Activated CD8-positive, alpha-beta memory T cell treated with anti-CD3 and anti-CD28 coated beads for 36 hours (primary cell): ENCODE results near the gene ADGRV1. TPM values are rescaled to one million over a fixed set of nuclear protein-coding genes. Genes with fewer than 3 reads are reported as not detected.
"Not testable (repeated sequence)": the region's sequence is repeated elsewhere in the genome, so short reads cannot be mapped to it uniquely, and the experiment has no call there.

Experiments
- CTCF ChIA-PET: fragments of 350-600 bp; sonication (Branson Sonifier 250); formaldehyde crosslinking; loops from one replicate; lab custom pipeline; 2021; ENCODE audit warnings: antibody characterized with exemption; lab: Charles Lee
- POLR2A ChIA-PET: fragments of 350-600 bp; sonication (Branson Sonifier 250); formaldehyde crosslinking; loops from one replicate; lab custom pipeline; 2021; ENCODE audit warnings: antibody characterized with exemption; lab: Charles Lee
- total RNA-seq, 2 experiments: library from RNA; stranded (reverse); gene quantifications; one replicate each; pipeline ENCODE4 v1.2.3, GENCODE V29; 2021

Gene ADGRV1
- total RNA-seq, 2 experiments from 2014 or later = 0.34 TPM; not detected in 1

- POLR2A ChIA-PET = no interaction called here
- CTCF ChIA-PET = no interaction called here
These were observed 9.4 kb upstream of the ADGRV1 start for GRCh38 chr5:90549223-90549622.

GRCh38 chr5:90549729-90550275, 8.8 kb upstream of the ADGRV1 start:
- ChIA-PET CTCF (no interaction called here), POLR2A (no interaction called here)

- ChIA-PET POLR2A (no interaction called here), CTCF (no interaction called here)
These were observed 7.6 kb upstream of the ADGRV1 start for GRCh38 chr5:90550963-90551362.

DNA sequence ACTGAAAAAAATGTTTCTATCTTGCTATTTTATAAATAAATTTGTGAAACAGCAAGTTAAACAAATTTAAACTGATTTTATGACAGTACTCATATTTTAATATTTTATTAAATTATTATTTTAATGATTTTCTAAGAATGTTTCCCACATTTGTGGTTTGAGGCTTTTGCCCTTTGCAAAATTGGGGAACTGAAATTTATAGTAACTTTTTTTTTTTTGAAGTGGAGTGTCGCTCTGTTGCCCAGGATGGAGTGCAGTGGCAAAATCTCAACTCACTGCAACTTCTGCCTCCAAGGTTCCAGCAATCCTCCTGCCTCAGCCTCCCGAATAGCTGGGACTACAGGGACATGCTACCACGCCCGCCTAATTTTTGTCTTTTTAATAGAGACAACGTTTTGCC, 7.2 kb upstream of the ADGRV1 start:
- POLR2A ChIA-PET = no interaction called here

DNA sequence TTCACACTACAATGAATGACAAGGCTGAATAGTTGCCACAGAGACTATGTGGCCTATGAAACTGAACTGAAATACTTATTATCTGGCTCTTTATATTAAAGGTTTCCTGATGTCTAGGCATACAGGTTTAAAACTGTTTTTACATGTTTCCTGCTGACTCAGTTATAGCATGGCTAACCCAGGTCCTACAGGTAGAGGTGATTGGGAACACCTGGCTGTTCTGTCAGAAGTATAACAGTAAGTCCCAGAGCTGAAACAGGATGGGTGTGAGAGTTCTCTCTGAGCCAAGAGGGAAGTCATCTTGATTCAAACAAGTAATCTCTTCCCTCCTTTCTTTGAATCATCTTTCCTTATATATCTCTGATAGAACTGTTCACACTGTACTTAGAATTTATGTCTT, 4.9 kb upstream of the ADGRV1 start:
- POLR2A ChIA-PET = no interaction called here

More for the DNA sequence above, 7.2 kb upstream of the ADGRV1 start:
- CTCF ChIA-PET = no interaction called here

DNA sequence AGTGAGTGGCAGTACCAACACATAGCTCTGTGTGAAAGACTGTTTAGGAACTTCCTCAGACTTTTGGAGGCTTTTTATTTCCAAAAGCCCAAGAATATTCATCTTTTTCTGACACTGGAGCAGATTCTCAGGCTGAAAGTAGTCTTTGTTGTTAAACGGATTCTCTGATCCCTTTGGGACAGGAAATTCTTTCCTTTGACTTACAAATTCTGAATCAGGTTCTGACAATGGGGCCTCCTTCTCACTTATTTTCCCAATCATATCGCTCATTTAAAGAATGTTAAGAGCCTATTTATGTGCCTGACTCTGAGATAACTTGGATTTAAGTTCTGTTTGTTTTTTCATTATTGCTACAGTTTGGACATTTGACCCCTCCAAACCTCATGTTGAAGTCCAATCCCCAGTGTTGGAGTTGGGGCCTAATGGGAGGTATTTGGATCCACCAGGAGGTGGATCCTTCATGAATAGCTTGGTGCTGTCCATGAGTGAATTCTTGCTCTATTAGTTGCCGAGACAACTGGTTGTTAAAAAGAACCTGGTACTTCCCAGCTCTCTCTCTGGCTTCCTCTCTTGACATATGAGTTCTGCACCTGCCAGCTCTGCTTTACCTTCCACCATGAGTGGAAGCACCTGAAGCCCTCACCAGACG, 4.1 kb upstream of the ADGRV1 start:
- CTCF ChIA-PET = no interaction called here
- POLR2A ChIA-PET = no interaction called here

More for the DNA sequence above, 4.9 kb upstream of the ADGRV1 start:
- CTCF ChIA-PET = no interaction called here

- CTCF ChIA-PET = no interaction called here
- POLR2A ChIA-PET = no interaction called here
These were observed 2.9 kb upstream of the ADGRV1 start for GRCh38 chr5:90555666-90556065.

- ChIA-PET CTCF (no interaction called here), POLR2A (no interaction called here)
These were observed 1.2 kb upstream of the ADGRV1 start for GRCh38 chr5:90557391-90557790.

DNA sequence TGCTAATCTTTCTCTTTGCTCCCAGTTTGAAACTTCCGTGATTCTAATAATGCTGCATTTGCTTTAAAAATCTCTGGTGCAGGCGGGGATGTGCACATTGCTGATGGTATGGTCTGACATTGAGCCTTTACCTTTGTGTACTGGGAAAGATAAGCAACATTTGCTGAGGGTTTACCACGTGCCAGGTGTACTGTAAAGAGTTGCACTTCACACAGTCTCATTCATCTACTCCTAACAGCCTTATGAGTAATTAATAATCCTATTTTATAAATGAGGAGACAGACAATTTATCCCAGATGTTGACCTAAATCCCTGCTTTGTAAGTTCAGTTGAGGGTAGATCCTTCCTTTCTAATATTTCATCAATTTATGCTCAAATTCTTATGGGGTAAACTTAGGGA, 726 bp upstream of the ADGRV1 start:
- ChIA-PET CTCF (no interaction called here), POLR2A (no interaction called here)

- POLR2A ChIA-PET = no interaction called here
- CTCF ChIA-PET = no interaction called here
These were observed 2.2 kb downstream of the ADGRV1 start for GRCh38 chr5:90560771-90561170.

GRCh38 chr5:90561766-90562165, 3.2 kb downstream of the ADGRV1 start:
- ChIA-PET CTCF (no interaction called here), POLR2A (no interaction called here)

DNA sequence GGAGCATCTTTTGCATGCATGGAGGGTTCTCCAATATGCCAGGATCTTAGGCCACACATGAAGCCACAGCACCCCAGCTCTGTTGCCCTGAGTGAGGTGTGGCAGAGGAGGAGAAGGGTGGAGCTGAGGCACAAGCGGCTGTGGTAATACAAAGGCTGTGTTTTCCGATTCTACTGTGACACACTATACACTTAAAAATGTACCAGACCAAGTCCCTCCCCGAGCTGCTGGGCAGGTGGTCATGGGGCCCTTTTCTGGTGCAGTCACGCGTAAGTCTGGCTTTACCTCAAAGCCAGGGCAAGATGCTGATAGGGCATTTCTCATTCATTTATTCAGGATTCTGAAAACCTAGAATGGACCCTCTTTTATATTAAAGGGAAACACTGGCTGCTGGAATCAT, 3.7 kb downstream of the ADGRV1 start:
- CTCF ChIA-PET = no interaction called here
- POLR2A ChIA-PET = no interaction called here

DNA sequence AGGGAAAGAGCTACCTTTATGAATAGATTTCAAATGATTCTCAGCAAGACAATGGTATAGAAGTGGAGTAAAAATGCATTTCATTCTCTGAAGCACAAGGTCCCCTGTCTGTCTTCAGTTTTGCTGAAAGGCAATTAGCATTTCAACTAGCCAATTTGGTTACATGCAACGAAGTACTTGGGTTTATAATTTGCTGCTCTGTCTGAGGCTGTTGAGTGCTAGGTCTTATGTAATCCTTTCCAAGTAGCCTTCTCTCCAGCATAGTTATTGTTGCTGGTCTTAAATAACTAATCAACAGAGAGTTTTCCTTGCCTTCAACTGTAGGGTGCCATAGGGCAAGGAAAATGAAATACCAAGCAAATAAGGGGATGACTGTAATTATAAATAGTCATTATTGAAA, 4.5 kb downstream of the ADGRV1 start:
- ChIA-PET CTCF (no interaction called here), POLR2A (no interaction called here)

DNA sequence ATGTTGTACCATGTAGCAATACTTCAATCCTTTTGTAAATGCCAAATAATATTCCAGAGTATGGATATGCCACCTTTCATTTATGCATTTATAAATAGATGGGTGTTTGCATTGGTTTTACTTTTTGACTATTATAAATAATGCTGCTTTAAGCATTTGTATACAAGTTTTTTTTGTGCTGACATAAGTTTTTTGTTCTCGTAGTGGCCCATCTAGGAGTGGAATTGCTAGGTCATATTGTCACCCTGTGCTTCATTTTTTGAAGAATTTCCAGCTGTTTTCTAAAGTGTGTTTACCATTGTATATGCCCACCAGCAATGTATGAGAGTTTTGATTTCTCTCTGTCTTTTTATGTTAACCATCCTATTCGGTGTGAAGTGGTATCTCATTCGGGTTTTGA, 6.9 kb downstream of the ADGRV1 start:
- ChIA-PET CTCF (no interaction called here), POLR2A (no interaction called here)

- ChIA-PET POLR2A (no interaction called here), CTCF (no interaction called here)
These were observed 10.5 kb downstream of the ADGRV1 start for GRCh38 chr5:90569084-90569483.

GRCh38 chr5:90570034-90570433, 11.4 kb downstream of the ADGRV1 start:
- ChIA-PET CTCF (no interaction called here), POLR2A (no interaction called here)

DNA sequence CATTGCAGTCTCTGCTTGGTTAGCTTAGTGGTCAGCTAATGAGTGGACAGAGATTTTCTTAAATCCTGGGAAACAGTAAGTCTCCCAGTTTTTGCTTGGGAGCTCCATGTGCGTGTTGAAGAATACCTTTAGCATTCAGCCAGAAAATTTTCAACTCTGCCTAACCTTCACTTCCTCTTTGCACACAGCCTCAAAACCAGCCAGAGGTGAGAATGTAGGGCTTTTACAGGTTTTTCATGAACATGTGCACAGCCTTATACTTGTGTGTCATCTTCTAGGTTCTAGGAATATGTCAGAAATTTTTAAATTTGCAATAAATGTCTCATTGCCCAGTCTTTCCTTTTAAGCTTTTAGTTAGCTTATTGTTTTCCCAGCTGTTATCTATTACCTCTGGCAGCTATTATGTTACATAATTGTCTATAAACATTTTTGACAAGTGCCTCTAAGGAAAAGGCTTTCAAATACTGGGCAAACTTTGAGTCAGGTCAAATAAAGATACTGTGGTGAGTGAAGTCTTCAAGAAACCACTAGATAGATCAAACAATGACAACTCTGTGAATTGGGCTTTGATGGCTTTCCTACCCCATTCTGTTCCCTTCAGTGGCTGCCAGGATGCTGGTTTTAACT, 12.7 kb downstream of the ADGRV1 start:
- CTCF ChIA-PET = no interaction called here

GRCh38 chr5:90575712-90576111, 17.1 kb downstream of the ADGRV1 start:
- ChIA-PET CTCF (no interaction called here), POLR2A (no interaction called here)

More for the DNA sequence above, 12.7 kb downstream of the ADGRV1 start:
- POLR2A ChIA-PET = no interaction called here

DNA sequence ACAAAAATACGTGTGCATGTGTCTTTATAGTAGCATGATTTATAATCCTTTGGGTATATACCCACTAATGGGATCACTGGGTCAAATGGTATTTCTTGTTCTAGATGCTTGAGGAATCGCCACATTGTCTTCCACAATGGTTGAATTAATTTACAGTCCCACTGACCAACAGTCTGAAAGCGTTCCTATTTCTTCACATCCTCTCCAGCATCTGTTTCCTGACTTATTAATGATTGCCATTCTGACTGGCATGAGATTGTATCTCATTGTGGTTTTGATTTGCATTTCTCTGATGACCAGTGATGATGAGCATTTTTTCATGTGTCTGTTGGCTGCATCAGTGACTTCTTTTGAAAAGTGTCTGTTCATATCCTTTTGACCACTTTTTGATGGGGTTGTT, 18.0 kb downstream of the ADGRV1 start:
- POLR2A ChIA-PET, CTCF ChIA-PET: not testable (repeated sequence)

DNA sequence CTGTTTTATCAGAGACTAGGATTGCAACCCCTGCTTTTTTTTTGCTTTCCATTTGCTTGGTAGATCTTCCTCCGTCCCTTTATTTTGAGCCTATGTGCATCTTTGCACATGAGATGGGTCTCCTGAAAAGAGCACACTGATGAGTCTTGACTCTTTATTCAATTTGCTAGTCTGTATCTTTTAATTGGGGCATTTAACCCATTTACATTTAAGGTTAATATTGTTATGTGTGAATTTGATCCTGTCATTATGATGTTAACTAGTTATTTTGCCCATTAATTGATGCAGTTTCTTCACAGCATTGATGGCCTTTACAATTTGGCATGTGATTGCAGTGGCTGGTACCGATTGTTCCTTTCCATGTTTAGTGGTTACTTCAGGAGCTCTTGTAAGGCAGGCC, 21.3 kb downstream of the ADGRV1 start:
- POLR2A ChIA-PET, CTCF ChIA-PET: not testable (repeated sequence)

- CTCF ChIA-PET = no interaction called here
- POLR2A ChIA-PET = no interaction called here
These were observed 23.4 kb downstream of the ADGRV1 start for GRCh38 chr5:90581956-90582355.
